Erythroblast (primary cell): ENCODE results near the gene OR6M1.

Experiments
- DNase-seq, 2 experiments: peaks; one replicate each; lab custom pipeline; 2025; lab: John Stamatoyannopoulos, UW
- GATA1 ChIP-seq: IDR thresholded peaks from 2 replicates; pipeline ENCODE4 v1.6.1; 2011; ENCODE audit warnings: low read depth, mild to moderate bottlenecking, control low read depth, low read length, moderate library complexity
- POLR2A ChIP-seq: IDR thresholded peaks from 2 replicates; pipeline ENCODE4 v1.6.1; 2011; ENCODE audit warnings: mild to moderate bottlenecking, low read length

OR6M1 gene

DNA sequence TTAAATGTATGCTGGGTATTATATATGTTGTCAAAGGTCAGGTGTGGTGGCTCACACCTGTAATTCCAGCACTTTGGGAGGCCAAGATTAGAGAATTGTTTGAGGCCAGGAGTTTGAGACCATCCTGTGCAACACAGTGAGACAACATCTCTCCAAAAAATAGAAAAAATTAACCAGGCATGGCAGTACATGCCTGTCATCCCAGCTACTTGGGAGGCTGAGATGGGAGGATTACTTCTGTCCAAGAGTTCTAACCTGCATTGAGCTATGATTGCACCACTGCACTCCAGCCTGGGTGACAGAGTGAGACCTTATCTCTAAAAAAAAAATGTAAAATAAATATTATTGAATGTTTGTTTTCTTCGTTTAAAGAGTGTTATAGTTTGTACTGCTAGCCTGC, 40.5 kb downstream of the OR6M1 start:
- no peak for DNase-seq
- TF ChIP-seq GATA1 (no peak), POLR2A (no peak)

DNA sequence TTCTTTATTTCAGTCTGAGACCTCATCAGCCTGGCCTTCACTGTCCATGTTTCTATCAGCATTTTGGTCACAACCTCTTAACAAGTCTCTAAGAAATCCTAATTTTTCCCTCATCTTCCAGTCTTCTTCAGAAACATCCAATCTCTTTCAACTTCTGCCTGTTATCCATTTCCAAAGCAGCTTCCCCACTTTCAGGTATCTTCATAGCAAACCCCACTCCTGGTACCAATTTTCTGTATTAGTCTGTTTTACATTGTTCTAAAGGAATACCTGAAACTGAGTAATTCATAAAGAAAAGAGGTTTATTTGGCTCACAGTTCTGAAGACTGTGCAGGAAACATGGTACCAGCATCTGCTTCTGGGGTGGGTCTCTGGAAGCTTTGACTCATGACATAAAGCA, 43.7 kb downstream of the OR6M1 start:
- no peak for DNase-seq
- TF ChIP-seq POLR2A, result no peak
- TF ChIP-seq GATA1, result no peak

DNA sequence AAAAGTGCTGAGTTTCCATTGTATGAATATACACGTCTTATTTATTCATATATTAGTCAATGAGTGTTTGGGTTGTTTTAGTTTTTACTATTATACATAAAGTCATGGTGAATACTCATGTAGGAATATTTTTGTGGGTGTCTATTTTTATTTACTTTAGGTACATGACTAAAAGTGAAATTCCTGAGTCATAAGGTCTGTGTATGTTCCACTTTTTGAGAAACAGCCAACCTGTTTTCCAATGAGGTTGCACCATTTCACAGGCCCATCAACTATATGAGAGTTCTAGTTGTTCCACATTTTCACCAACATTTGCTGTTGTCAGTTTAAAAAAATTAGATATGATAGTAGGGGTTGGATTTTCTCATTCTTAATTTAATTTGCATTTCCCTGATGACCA, 45.3 kb downstream of the OR6M1 start:
- no peak for DNase-seq
- TF ChIP-seq GATA1 (no peak), POLR2A (no peak)

DNA sequence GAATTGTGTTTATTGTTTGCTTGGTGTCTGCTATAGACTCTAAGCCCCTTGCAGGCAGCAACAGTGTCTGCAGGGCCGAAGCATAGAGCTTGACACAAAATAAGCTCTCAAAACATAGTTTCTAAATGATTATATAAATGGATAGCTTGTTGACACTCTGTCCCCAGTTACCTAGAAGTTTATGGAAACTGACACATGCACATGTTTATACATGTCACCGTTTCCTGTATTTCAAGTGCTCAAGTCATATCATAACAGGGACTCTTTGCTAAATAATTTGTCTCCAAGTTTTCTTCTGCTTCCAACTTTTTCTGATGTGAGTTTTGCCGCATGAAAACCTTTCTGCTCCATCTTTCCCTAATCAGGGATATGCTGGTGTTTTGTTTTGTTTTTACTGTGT, 48.2 kb downstream of the OR6M1 start:
- DNase-seq, result no peak
- no peak for TF ChIP-seq GATA1
- TF ChIP-seq POLR2A, result no peak

DNA sequence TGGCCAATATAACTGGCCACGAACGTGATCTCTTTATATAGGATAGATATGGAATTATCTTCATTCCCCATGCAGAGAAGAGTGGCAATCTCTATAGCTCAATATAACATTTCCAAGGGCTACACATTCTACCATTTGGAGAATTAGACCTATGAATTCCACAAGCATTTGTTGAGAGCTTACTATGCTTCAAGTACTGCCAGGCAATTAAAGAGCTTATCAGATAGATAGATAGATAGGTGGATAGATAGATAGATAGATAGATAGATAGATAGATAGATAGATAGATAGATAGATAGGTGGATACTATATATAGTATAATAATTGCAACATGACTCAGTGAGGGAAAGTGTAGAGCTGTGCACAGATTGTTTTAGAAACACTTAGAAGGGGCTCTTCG, 50.3 kb downstream of the OR6M1 start:
- TF ChIP-seq POLR2A, result no peak
- no peak for TF ChIP-seq GATA1

More for the DNA sequence above, 50.3 kb downstream of the OR6M1 start:
- DNase-seq, result no peak
